ENCODE measurements around the gene VPS72. TPM values are rescaled to one million over a fixed set of nuclear protein-coding genes. Genes with fewer than 3 reads are reported as not detected.

Gene VPS72
- total and polyA plus RNA-seq, 2 of the 13 experiments (the other 11 are each of a cell fraction or from before 2014, with no cell fraction given) = 33.7 to 34.5 TPM

DNA sequence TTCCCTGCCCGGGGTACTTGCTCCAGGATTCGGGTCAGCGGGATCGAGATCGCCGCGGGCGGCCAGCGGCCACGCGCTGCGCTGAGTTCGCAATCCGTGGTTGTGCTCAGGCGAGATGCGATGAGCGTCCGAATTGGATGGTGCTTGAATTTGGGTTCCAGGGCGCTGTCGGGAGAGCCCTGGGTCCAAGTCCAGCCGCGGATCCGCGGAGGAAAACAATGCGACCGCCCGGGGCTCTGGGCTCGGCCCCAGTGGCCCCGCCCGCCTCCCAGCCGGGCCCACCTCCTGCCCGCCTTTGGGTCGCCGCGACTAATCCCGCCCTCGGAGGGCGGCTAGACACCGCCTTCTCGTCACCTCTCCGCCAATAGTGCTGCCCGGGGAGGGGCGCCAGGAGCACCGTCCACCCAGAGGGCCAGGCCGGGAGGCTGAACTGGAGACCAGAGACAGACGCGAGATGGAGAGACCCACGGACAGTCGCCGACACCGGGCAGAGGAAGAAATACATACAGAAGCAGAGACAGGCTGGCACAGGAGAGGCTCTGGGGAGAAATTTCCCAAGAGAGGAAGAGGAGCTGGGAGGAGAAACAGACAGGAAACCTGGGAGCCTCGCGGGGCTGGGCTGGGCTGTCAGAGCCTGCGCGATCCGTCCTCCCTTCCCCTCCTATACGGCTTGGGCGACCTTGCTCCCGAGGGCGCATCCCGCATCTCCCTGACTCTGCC, 43.4 kb downstream of the VPS72 start, which contains the start of gene SEMA6C (continued):
- TF ChIP-seq ZNF160 (CRISPR knock-in tag; IDR thresholded peaks at IDR 0.05) (0 out of 2 replicates have a peak, but pooled peaks have one; percentile 26), HMGXB4 (CRISPR knock-in tag; IDR thresholded peaks at IDR 0.05; ENCODE audit: borderline replicate concordance in 1 of 2, low read depth in 1 of 2) (peak in 1 of 2 experiments; percentile 19; a peak in 1 of 4 replicates), ZBTB7A (CRISPR knock-in tag; IDR thresholded peaks at IDR 0.05) (no peak), ZNF263 (CRISPR knock-in tag; IDR thresholded peaks at IDR 0.05) (peak; percentile 96), ZBTB37 (CRISPR knock-in tag; IDR thresholded peaks at IDR 0.05) (no peak), ESRRA (CRISPR knock-in tag; IDR thresholded peaks at IDR 0.05; ENCODE audit: low read depth) (peak; percentile 53), ZNF44 (CRISPR knock-in tag; IDR thresholded peaks at IDR 0.05) (no peak), ARID2 (CRISPR knock-in tag; IDR thresholded peaks at IDR 0.05; ENCODE audit: borderline replicate concordance) (0 out of 2 replicates have a peak, but pooled peaks have one; percentile 60), ZNF850 (CRISPR knock-in tag; conservative IDR thresholded peaks at IDR 0.05) (no peak), FOXP1 (IDR thresholded peaks at IDR 0.05) (no peak), FOXP1 (CRISPR knock-in tag; IDR thresholded peaks at IDR 0.05) (no peak), GATA4 (IDR thresholded peaks at IDR 0.05; ENCODE audit: borderline replicate concordance, low read depth) (peak; percentile 49; the same call in 1 of the 2 replicates), ZBTB7B (CRISPR knock-in tag; IDR thresholded peaks at IDR 0.05) (peak; percentile 37; the same call in 1 of the 2 replicates)
- TF ChIP-seq, protein P1, sequence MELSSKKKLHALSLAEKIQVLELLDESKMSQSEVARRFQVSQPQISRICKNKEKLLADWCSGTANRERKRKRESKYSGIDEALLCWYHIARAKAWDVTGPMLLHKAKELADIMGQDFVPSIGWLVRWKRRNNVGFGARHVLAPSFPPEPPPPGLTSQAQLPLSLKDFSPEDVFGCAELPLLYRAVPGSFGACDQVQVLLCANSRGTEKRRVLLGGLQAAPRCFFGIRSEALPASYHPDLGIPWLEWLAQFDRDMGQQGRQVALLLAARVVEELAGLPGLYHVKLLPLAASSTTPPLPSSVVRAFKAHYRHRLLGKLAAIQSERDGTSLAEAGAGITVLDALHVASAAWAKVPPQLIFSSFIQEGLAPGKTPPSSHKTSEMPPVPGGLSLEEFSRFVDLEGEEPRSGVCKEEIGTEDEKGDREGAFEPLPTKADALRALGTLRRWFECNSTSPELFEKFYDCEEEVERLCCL (CRISPR knock-in tag; IDR thresholded peaks at IDR 0.05; ENCODE audit: borderline replicate concordance) = peak; percentile 57; the same call in 1 of the 2 replicates
- TF ChIP-seq, protein P2, sequence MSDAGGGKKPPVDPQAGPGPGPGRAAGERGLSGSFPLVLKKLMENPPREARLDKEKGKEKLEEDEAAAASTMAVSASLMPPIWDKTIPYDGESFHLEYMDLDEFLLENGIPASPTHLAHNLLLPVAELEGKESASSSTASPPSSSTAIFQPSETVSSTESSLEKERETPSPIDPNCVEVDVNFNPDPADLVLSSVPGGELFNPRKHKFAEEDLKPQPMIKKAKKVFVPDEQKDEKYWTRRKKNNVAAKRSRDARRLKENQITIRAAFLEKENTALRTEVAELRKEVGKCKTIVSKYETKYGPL (CRISPR knock-in tag; IDR thresholded peaks at IDR 0.05) = no peak
- TF ChIP-seq, protein P3, sequence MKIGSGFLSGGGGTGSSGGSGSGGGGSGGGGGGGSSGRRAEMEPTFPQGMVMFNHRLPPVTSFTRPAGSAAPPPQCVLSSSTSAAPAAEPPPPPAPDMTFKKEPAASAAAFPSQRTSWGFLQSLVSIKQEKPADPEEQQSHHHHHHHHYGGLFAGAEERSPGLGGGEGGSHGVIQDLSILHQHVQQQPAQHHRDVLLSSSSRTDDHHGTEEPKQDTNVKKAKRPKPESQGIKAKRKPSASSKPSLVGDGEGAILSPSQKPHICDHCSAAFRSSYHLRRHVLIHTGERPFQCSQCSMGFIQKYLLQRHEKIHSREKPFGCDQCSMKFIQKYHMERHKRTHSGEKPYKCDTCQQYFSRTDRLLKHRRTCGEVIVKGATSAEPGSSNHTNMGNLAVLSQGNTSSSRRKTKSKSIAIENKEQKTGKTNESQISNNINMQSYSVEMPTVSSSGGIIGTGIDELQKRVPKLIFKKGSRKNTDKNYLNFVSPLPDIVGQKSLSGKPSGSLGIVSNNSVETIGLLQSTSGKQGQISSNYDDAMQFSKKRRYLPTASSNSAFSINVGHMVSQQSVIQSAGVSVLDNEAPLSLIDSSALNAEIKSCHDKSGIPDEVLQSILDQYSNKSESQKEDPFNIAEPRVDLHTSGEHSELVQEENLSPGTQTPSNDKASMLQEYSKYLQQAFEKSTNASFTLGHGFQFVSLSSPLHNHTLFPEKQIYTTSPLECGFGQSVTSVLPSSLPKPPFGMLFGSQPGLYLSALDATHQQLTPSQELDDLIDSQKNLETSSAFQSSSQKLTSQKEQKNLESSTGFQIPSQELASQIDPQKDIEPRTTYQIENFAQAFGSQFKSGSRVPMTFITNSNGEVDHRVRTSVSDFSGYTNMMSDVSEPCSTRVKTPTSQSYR (CRISPR knock-in tag; IDR thresholded peaks at IDR 0.05; ENCODE audit: borderline replicate concordance) = no peak
- TF ChIP-seq, protein P4, sequence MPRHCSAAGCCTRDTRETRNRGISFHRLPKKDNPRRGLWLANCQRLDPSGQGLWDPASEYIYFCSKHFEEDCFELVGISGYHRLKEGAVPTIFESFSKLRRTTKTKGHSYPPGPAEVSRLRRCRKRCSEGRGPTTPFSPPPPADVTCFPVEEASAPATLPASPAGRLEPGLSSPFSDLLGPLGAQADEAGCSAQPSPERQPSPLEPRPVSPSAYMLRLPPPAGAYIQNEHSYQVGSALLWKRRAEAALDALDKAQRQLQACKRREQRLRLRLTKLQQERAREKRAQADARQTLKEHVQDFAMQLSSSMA (CRISPR knock-in tag; IDR thresholded peaks at IDR 0.05) = peak; percentile 43; the same call in 1 of the 2 replicates

All from HepG2 (cell line).